Suprapubic skin (tissue), 4 donors: Measurements from ENCODE around the gene C10orf67. TPM values are rescaled to one million over a fixed set of nuclear protein-coding genes. Genes with fewer than 3 reads are reported as not detected.

Source experiments
- DNase-seq, 2 donors: peaks; one replicate each; pipeline ENCODE4 v3.0.0-alpha.2; 2019; ENCODE audit warnings: low spot score in 2 of 2
- H3K27ac ChIP-seq: fragments of 200-600 bp; sonication (generic); one replicate; pipeline ENCODE4 v1.5.1; 2019
- H3K27me3 ChIP-seq: fragments of 200-600 bp; sonication (generic); one replicate; pipeline ENCODE4 v1.5.1; 2019
- H3K36me3 ChIP-seq: fragments of 200-600 bp; sonication (generic); one replicate; pipeline ENCODE4 v1.5.1; 2019
- H3K4me1 ChIP-seq: fragments of 200-600 bp; sonication (generic); one replicate; pipeline ENCODE4 v1.5.1; 2019
- H3K4me3 ChIP-seq: fragments of 200-600 bp; sonication (generic); one replicate; pipeline ENCODE4 v1.5.1; 2019; ENCODE audit warnings: mild to moderate bottlenecking
- H3K9me3 ChIP-seq: fragments of 200-600 bp; sonication (generic); one replicate; pipeline ENCODE4 v1.5.1; 2019
- CTCF ChIP-seq, 2 donors: fragments of 200-600 bp in 1 of 2; fragments of 450-650 bp in 1 of 2; sonication (generic) in 1 of 2; IDR thresholded peaks; one replicate each; pipeline ENCODE4 v1.5.1; 2016 to 2019; ENCODE audit warnings: antibody characterized with exemption in 2 of 2, mild to moderate bottlenecking in 1 of 2, moderate library complexity in 1 of 2
- EP300 ChIP-seq: sonication (generic); formaldehyde crosslinking; IDR thresholded peaks from one replicate; pipeline ENCODE4 v1.6.1; 2017; ENCODE audit warnings: antibody characterized with exemption
- POLR2A ChIP-seq, 2 donors: fragments of 450-650 bp; IDR thresholded peaks; one replicate each; pipeline ENCODE4 v1.6.1; 2017; ENCODE audit warnings: antibody characterized with exemption in 2 of 2, mild to moderate bottlenecking in 2 of 2, moderate library complexity in 2 of 2
- POLR2AphosphoS5 ChIP-seq, 3 donors: sonication (generic); formaldehyde crosslinking; IDR thresholded peaks; one replicate each; pipeline ENCODE4 v1.6.1; 2017; ENCODE audit warnings: antibody characterized with exemption in 3 of 3
- WGBS: methylation state at CpG from one replicate; pipeline ENCODE4 v1.1.5; 2018; 5-methylcytosine and 5-hydroxymethylcytosine counted together
- total RNA-seq, 4 donors: library from RNA; depleted of rRNA; stranded (reverse); fragments of >200 nt; gene quantifications; one replicate each; pipeline ENCODE4 v1.1.0, GENCODE V29; 2016

C10orf67 gene
- total RNA-seq, 4 donors from 2014 or later, result 0.93 to 1.5 (median 1.5) TPM

GRCh38 chr10:23186697-23187096 is 157.9 kb downstream of the C10orf67 start:
- 35% methylated on average over 5 of the region's 5 CpGs for WGBS
- peaks cover 85% of the 10 kb centered on the region for H3K27me3 ChIP-seq

GRCh38 chr10:23186178-23186577 is 158.4 kb downstream of the C10orf67 start:
- no peak for TF ChIP-seq CTCF (IDR thresholded peaks at IDR 0.05)
- no peak for TF ChIP-seq POLR2AphosphoS5 (IDR thresholded peaks at IDR 0.05)
- Histone ChIP-seq H3K4me1 (no peaks in the 10 kb centered on the region), H3K27ac (no peak overlapping the region), H3K9me3 (no peaks in the 10 kb centered on the region), H3K27me3 (peaks cover 80% of the 10 kb centered on the region), H3K4me3 (no peak overlapping the region), H3K36me3 (no peaks in the 10 kb centered on the region)
- DNase-seq, result no peak
- 63% methylated on average over 7 of the region's 7 CpGs for WGBS

More at GRCh38 chr10:23186697-23187096, 157.9 kb downstream of the C10orf67 start:
- no peaks in the 10 kb centered on the region for H3K9me3 ChIP-seq
- no peak for DNase-seq
- TF ChIP-seq EP300 (no peak), POLR2AphosphoS5 (IDR thresholded peaks at IDR 0.05) (no peak), POLR2A (IDR thresholded peaks at IDR 0.05) (no peak), CTCF (IDR thresholded peaks at IDR 0.05) (no peak)
- H3K27ac ChIP-seq, result no peak overlapping the region
- peaks cover 3% of the 10 kb centered on the region for H3K4me1 ChIP-seq
- no peak overlapping the region for H3K4me3 ChIP-seq
- H3K36me3 ChIP-seq, result no peaks in the 10 kb centered on the region

GRCh38 chr10:23174977-23175512 is 169.6 kb downstream of the C10orf67 start:
- WGBS, result 65% methylated on average over 7 of the region's 14 CpGs
- Histone ChIP-seq H3K27me3 (peaks cover 92% of the 10 kb centered on the region), H3K4me3 (no peak overlapping the region), H3K36me3 (no peaks in the 10 kb centered on the region), H3K9me3 (no peaks in the 10 kb centered on the region), H3K4me1 (peaks cover 16% of the 10 kb centered on the region), H3K27ac (no peak overlapping the region)
- DNase-seq, result no peak
- no peak for TF ChIP-seq POLR2AphosphoS5 (IDR thresholded peaks at IDR 0.05)
- TF ChIP-seq CTCF (IDR thresholded peaks at IDR 0.05), result no peak
- no peak for TF ChIP-seq EP300
- TF ChIP-seq POLR2A (IDR thresholded peaks at IDR 0.05), result no peak

- H3K27me3 ChIP-seq, result peaks cover 96% of the 10 kb centered on the region
- no peak overlapping the region for H3K27ac ChIP-seq
- no peak overlapping the region for H3K4me3 ChIP-seq
- DNase-seq, result no peak
- H3K36me3 ChIP-seq, result no peaks in the 10 kb centered on the region
- TF ChIP-seq POLR2A (IDR thresholded peaks at IDR 0.05) (no peak), POLR2AphosphoS5 (IDR thresholded peaks at IDR 0.05) (no peak), CTCF (IDR thresholded peaks at IDR 0.05) (no peak), EP300 (no peak)
- WGBS, result 8% methylated on average over 26 of the region's 88 CpGs
- no peaks in the 10 kb centered on the region for H3K9me3 ChIP-seq
- peaks cover 16% of the 10 kb centered on the region for H3K4me1 ChIP-seq
These were observed 170.3 kb downstream of the C10orf67 start for GRCh38 chr10:23174074-23174976.
